ENCODE measurements around the gene ASTN2. TPM values are rescaled to one million over a fixed set of nuclear protein-coding genes. Genes with fewer than 3 reads are reported as not detected.

The ASTN2 gene
- total RNA-seq, 1 experiment from 2014 or later, result 4.8 TPM

DNA sequence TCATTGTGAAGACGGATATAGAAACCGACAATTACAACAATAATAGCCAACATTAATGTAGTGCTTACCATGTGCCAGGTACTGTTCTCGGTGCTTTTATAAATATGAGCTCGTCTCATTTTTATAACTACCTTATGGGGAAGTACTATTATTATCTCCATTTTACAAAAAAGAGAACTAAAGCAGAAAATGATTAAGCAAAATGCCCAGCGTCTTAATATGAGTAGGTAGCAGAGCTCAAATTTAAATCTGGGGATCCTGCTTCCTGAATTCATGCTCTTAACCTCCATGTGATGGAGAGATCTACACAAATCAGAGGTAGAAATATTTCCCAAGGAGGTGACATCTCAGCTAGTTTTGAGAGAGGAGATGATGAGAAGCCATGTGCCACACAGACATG lies 470.9 kb downstream of the ASTN2 start:
- Histone ChIP-seq H3K9me3 (ENCODE audit: control insufficient read depth in 1 of 2, insufficient read depth in 1 of 2, low read depth in 1 of 2, low read length in 2 of 2) (no peaks in the 10 kb centered on the region), H3K4me3 (replicated peaks in 1 of 2; ENCODE audit: low read depth in 1 of 2, low read length in 2 of 2) (no peak overlapping the region), H3K27me3 (ENCODE audit: insufficient read depth, low read length) (peaks cover 11% of the 10 kb centered on the region; the same call in 1 of the 2 replicates), H4K20me1 (ENCODE audit: insufficient read depth) (no peaks in the 10 kb centered on the region), H3K9me2 (ENCODE audit: insufficient read depth) (no peaks in the 10 kb centered on the region), H3K36me3 (ENCODE audit: control insufficient read depth in 1 of 2, insufficient read depth in 2 of 2, low read length in 2 of 2) (no peaks in the 10 kb centered on the region), H2AFZ (ENCODE audit: low read depth, low read length, poor library complexity, severe bottlenecking) (no peak overlapping the region), H3K79me2 (ENCODE audit: insufficient read depth, low read length) (no peaks in the 10 kb centered on the region), H3K9ac (ENCODE audit: low read length) (no peak overlapping the region), H3K27ac (ENCODE audit: low read depth, low read length) (no peak overlapping the region), H3K4me2 (ENCODE audit: low read length) (no peak overlapping the region), H3K4me1 (ENCODE audit: control insufficient read depth in 1 of 2, insufficient read depth in 2 of 2, low read length in 2 of 2) (no peaks in the 10 kb centered on the region)
- ATAC-seq (no peak), DNase-seq (ENCODE audit: low read depth, low spot score) (no peak)
- CTCF ChIA-PET, result no interaction called here
- POLR2A ChIA-PET, result no interaction called here
- TF ChIP-seq, protein P1, sequence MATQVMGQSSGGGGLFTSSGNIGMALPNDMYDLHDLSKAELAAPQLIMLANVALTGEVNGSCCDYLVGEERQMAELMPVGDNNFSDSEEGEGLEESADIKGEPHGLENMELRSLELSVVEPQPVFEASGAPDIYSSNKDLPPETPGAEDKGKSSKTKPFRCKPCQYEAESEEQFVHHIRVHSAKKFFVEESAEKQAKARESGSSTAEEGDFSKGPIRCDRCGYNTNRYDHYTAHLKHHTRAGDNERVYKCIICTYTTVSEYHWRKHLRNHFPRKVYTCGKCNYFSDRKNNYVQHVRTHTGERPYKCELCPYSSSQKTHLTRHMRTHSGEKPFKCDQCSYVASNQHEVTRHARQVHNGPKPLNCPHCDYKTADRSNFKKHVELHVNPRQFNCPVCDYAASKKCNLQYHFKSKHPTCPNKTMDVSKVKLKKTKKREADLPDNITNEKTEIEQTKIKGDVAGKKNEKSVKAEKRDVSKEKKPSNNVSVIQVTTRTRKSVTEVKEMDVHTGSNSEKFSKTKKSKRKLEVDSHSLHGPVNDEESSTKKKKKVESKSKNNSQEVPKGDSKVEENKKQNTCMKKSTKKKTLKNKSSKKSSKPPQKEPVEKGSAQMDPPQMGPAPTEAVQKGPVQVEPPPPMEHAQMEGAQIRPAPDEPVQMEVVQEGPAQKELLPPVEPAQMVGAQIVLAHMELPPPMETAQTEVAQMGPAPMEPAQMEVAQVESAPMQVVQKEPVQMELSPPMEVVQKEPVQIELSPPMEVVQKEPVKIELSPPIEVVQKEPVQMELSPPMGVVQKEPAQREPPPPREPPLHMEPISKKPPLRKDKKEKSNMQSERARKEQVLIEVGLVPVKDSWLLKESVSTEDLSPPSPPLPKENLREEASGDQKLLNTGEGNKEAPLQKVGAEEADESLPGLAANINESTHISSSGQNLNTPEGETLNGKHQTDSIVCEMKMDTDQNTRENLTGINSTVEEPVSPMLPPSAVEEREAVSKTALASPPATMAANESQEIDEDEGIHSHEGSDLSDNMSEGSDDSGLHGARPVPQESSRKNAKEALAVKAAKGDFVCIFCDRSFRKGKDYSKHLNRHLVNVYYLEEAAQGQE (IDR thresholded peaks at IDR 0.05; ENCODE audit: low read depth), result no peak
- no peak for TF ChIP-seq EZH2 (IDR thresholded peaks at IDR 0.05)
- TF ChIP-seq ELF1 (IDR thresholded peaks at IDR 0.05; ENCODE audit: borderline replicate concordance, low read depth), result no peak
- TF ChIP-seq, protein P2, sequence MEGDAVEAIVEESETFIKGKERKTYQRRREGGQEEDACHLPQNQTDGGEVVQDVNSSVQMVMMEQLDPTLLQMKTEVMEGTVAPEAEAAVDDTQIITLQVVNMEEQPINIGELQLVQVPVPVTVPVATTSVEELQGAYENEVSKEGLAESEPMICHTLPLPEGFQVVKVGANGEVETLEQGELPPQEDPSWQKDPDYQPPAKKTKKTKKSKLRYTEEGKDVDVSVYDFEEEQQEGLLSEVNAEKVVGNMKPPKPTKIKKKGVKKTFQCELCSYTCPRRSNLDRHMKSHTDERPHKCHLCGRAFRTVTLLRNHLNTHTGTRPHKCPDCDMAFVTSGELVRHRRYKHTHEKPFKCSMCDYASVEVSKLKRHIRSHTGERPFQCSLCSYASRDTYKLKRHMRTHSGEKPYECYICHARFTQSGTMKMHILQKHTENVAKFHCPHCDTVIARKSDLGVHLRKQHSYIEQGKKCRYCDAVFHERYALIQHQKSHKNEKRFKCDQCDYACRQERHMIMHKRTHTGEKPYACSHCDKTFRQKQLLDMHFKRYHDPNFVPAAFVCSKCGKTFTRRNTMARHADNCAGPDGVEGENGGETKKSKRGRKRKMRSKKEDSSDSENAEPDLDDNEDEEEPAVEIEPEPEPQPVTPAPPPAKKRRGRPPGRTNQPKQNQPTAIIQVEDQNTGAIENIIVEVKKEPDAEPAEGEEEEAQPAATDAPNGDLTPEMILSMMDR (IDR thresholded peaks at IDR 0.05 in 2 of 3, conservative IDR thresholded peaks at IDR 0.05 in 1 of 3; ENCODE audit: borderline replicate concordance in 1 of 3, insufficient read depth in 1 of 3, low read depth in 2 of 3, low read length in 2 of 3), result no peak
- TF ChIP-seq EZH2phosphoT487 (IDR thresholded peaks at IDR 0.05; ENCODE audit: borderline replicate concordance), result no peak
- TF ChIP-seq YY1 (IDR thresholded peaks at IDR 0.05; ENCODE audit: extremely low read depth, insufficient replicate concordance, low read depth, low read length), result no peak
- no peak for TF ChIP-seq JUND (IDR thresholded peaks at IDR 0.05)
- no peak for TF ChIP-seq SP1 (IDR thresholded peaks at IDR 0.05; ENCODE audit: low read depth)
- TF ChIP-seq ZFX (IDR thresholded peaks at IDR 0.05), result no peak
- TF ChIP-seq, protein P3, sequence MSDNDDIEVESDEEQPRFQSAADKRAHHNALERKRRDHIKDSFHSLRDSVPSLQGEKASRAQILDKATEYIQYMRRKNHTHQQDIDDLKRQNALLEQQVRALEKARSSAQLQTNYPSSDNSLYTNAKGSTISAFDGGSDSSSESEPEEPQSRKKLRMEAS (IDR thresholded peaks at IDR 0.05), result no peak
- RAD21 ChIA-PET (ENCODE audit: low non-redundant PET in 1 of 2, low total read pairs in 2 of 2, uncharacterized antibody in 2 of 2, unreplicated experiment in 2 of 2), result no interaction called here
- intact Hi-C loops (cut with micrococcal nuclease), result no loop called here
- no TSS peak for BruUV-seq (replicated peaks)
